ENCODE measurements around the gene TTLL11. TPM values are rescaled to one million over a fixed set of nuclear protein-coding genes. Genes with fewer than 3 reads are reported as not detected.

TTLL11 gene
- total RNA-seq, 2 donors from 2014 or later = 4.5 to 6.5 TPM

GRCh38 chr9:121841771-121842611 is 251.1 kb downstream of the TTLL11 start:
- DNase-seq (no peak), ATAC-seq (no peak)
- intact Hi-C loops (cut with DNase I) = no loop called here

GRCh38 chr9:121840838-121841760 is 252.0 kb downstream of the TTLL11 start:
- intact Hi-C loops (cut with DNase I) = no loop called here
- no peak for DNase-seq
- no peak for ATAC-seq

- ATAC-seq (no peak), DNase-seq (no peak)
- intact Hi-C loops (cut with DNase I) = no loop called here
Observed at GRCh38 chr9:121839726-121840500, 253.2 kb downstream of the TTLL11 start.

- intact Hi-C loops (cut with DNase I) = no loop called here
- DNase-seq (no peak), ATAC-seq (no peak)
Observed at GRCh38 chr9:121838746-121839669, 254.1 kb downstream of the TTLL11 start.

- DNase-seq = no peak
- intact Hi-C loops (cut with DNase I) = no loop called here
- peak in 1 of 2 donors; percentile 87 for ATAC-seq
Observed at GRCh38 chr9:121837113-121837961, 255.8 kb downstream of the TTLL11 start.

GRCh38 chr9:121836366-121836885 is 256.7 kb downstream of the TTLL11 start:
- intact Hi-C loops (cut with DNase I) = no loop called here
- DNase-seq = no peak
- ATAC-seq = no peak

- DNase-seq (no peak), ATAC-seq (no peak)
- intact Hi-C loops (cut with DNase I) = no loop called here
Observed at GRCh38 chr9:121835587-121836365, 257.3 kb downstream of the TTLL11 start.

- ATAC-seq = no peak
- no peak for DNase-seq
- intact Hi-C loops (cut with DNase I) = no loop called here
Observed at GRCh38 chr9:121833061-121833460, 260.0 kb downstream of the TTLL11 start.

GRCh38 chr9:121831869-121832268 is 261.2 kb downstream of the TTLL11 start:
- intact Hi-C loops (cut with DNase I) = no loop called here

GRCh38 chr9:121830441-121831140 is 262.5 kb downstream of the TTLL11 start:
- ATAC-seq (no peak), DNase-seq (no peak)
- intact Hi-C loops (cut with DNase I) = no loop called here

More at GRCh38 chr9:121831869-121832268, 261.2 kb downstream of the TTLL11 start:
- DNase-seq (no peak), ATAC-seq (no peak)

- intact Hi-C loops (cut with DNase I) = no loop called here
- DNase-seq = no peak
- ATAC-seq = no peak
Observed at GRCh38 chr9:121827251-121827967, 265.7 kb downstream of the TTLL11 start.

GRCh38 chr9:121826711-121827110 is 266.4 kb downstream of the TTLL11 start:
- DNase-seq (no peak), ATAC-seq (no peak)
- intact Hi-C loops (cut with DNase I) = no loop called here

GRCh38 chr9:121825031-121825691 is 267.9 kb downstream of the TTLL11 start:
- DNase-seq (no peak), ATAC-seq (no peak)
- intact Hi-C loops (cut with DNase I) = no loop called here

- intact Hi-C loops (cut with DNase I) = no loop called here
- no peak for ATAC-seq
- no peak for DNase-seq
Observed at GRCh38 chr9:121824651-121825030, 268.5 kb downstream of the TTLL11 start.

Measured in left cardiac atrium (tissue), 4 donors.